ENCODE results near the gene GSG1L. TPM values are rescaled to one million over a fixed set of nuclear protein-coding genes. Genes with fewer than 3 reads are reported as not detected.
"Not testable (repeated sequence)": the region's sequence is repeated elsewhere in the genome, so short reads cannot be mapped to it uniquely, and the experiment has no call there.

GSG1L gene
- total RNA-seq, 1 donor from 2014 or later, result 1.6 TPM

DNA sequence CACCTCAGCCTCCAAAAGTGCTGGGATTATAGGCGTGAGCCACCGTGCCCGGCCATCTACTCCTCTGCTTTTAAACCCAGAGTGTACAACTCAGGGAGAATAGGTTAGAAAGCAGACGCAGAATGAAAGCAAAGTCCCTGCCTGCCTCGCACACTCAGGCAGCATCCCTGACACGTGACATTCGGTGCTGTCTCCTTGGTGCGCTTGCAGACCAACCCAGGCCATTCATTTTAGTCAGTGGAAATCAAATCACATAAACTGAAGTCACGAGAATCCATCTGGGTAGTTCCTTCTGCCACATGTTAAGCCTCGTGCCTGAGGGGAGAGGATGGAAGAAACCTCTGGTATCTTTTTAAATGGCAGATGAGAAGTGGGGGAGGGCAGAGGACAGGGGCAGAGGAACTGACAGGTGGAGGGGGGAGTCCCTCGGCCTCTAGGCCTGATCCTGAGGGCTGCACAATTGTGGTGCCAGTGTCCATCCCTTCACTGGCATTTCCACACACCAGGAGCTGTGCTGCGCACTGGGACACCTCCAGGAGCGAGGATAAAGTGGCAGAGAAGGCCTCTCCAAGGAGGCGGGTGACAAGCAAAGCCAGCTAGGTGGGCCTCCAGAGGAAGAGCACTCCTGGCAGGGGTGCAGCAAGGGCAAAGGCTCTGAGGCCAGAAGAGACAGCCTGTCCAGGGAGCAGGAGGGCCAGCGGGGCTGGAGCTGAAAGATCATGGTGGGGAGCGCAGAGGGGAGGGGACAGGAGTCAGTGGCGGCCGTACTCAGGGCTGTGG, 317.2 kb downstream of the GSG1L start:
- Histone ChIP-seq H3K27ac (no peak overlapping the region), H3K36me3 (peaks cover 5% of the 10 kb centered on the region), H3K4me1 (no peaks in the 10 kb centered on the region), H3K4me3 (no peak overlapping the region), H3K9me3 (no peaks in the 10 kb centered on the region), H3K27me3 (no peaks in the 10 kb centered on the region)
- intact Hi-C loops (cut with DNase I), result no loop called here
- TF ChIP-seq, protein P1, sequence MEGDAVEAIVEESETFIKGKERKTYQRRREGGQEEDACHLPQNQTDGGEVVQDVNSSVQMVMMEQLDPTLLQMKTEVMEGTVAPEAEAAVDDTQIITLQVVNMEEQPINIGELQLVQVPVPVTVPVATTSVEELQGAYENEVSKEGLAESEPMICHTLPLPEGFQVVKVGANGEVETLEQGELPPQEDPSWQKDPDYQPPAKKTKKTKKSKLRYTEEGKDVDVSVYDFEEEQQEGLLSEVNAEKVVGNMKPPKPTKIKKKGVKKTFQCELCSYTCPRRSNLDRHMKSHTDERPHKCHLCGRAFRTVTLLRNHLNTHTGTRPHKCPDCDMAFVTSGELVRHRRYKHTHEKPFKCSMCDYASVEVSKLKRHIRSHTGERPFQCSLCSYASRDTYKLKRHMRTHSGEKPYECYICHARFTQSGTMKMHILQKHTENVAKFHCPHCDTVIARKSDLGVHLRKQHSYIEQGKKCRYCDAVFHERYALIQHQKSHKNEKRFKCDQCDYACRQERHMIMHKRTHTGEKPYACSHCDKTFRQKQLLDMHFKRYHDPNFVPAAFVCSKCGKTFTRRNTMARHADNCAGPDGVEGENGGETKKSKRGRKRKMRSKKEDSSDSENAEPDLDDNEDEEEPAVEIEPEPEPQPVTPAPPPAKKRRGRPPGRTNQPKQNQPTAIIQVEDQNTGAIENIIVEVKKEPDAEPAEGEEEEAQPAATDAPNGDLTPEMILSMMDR (IDR thresholded peaks at IDR 0.05), result no peak
- DNase-seq (no peak), ATAC-seq (no peak)

- TF ChIP-seq, protein P1 (IDR thresholded peaks at IDR 0.05), result no peak
- ATAC-seq (no peak), DNase-seq (no peak)
- Histone ChIP-seq H3K4me3 (no peak overlapping the region), H3K4me1 (no peaks in the 10 kb centered on the region), H3K36me3 (peaks cover 5% of the 10 kb centered on the region), H3K27me3 (no peaks in the 10 kb centered on the region), H3K9me3 (no peaks in the 10 kb centered on the region), H3K27ac (no peak overlapping the region)
- intact Hi-C loops (cut with DNase I), result no loop called here
These were observed 318.2 kb downstream of the GSG1L start for GRCh38 chr16:27745348-27745747.

DNA sequence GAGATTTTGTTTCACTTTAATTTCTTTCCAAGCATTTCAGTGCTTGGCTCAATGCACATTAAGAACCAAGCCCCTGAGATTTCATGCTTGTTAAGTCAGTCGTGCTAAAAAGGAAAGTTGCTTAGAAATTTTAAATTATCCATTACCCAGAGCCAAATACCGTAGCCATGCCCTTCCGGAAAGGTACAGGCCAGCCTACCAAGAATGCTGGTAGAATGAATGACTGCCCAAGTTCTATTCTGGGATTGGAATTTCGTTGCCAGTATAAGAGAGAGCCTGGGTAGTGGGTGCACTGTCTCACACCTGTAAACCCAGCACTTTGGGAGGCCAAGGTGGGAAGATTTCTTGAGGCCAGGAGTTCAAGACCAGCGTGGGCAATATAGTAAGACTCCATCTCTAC, 319.6 kb downstream of the GSG1L start:
- Histone ChIP-seq H3K36me3 (no peaks in the 10 kb centered on the region), H3K9me3 (no peaks in the 10 kb centered on the region), H3K4me1 (no peaks in the 10 kb centered on the region), H3K27me3 (no peaks in the 10 kb centered on the region), H3K4me3 (no peak overlapping the region), H3K27ac (no peak overlapping the region)
- DNase-seq (no peak), ATAC-seq (no peak)
- intact Hi-C loops (cut with DNase I), result no loop called here
- TF ChIP-seq, protein P1 (IDR thresholded peaks at IDR 0.05), result no peak

DNA sequence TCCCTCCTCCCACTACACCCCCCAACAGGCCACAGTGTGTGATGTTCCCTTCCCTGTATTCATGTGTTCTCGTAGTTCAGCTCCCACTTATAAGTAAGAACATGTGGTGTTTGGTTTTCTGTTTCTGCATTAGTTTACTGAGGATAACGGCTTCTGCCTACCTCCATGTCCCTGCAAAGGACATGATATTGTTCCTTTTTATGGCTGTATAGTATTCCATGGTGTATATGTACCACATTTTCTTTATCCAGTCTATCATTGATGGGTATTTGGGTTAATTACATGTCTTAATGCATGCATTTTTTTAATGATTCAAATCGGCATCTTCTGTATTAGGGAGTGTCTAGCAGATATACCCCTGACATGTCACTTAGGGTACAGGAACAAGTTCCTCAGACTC, 320.5 kb downstream of the GSG1L start:
- H3K9me3 ChIP-seq; H3K36me3 ChIP-seq; H3K4me3 ChIP-seq; H3K27ac ChIP-seq; intact Hi-C loops (cut with DNase I); DNase-seq; H3K4me1 ChIP-seq; H3K27me3 ChIP-seq; ATAC-seq: not testable (repeated sequence)

- H3K9me3 ChIP-seq, result no peaks in the 10 kb centered on the region
- H3K4me3 ChIP-seq, result no peak overlapping the region
- DNase-seq, result no peak
- H3K36me3 ChIP-seq, result no peaks in the 10 kb centered on the region
- no peaks in the 10 kb centered on the region for H3K27me3 ChIP-seq
- no peak for ATAC-seq
- no peaks in the 10 kb centered on the region for H3K4me1 ChIP-seq
- H3K27ac ChIP-seq, result no peak overlapping the region
- TF ChIP-seq, protein P1 (IDR thresholded peaks at IDR 0.05), result no peak
- intact Hi-C loops (cut with DNase I), result no loop called here
These were observed 321.2 kb downstream of the GSG1L start for GRCh38 chr16:27742333-27742732.

- Histone ChIP-seq H3K27ac (no peak overlapping the region), H3K4me3 (no peak overlapping the region), H3K27me3 (no peaks in the 10 kb centered on the region), H3K36me3 (no peaks in the 10 kb centered on the region), H3K4me1 (no peaks in the 10 kb centered on the region), H3K9me3 (no peaks in the 10 kb centered on the region)
- no peak for ATAC-seq
- intact Hi-C loops (cut with DNase I), result no loop called here
- TF ChIP-seq, protein P1 (IDR thresholded peaks at IDR 0.05), result no peak
- no peak for DNase-seq
These were observed 322.9 kb downstream of the GSG1L start for GRCh38 chr16:27740496-27741201.

All from upper lobe of right lung (tissue), 1 donor.